Activated B cell treated with CpG ODN at 0.5 μM for 24 hours (primary cell): Measurements from ENCODE around the gene AMHR2. TPM values are rescaled to one million over a fixed set of nuclear protein-coding genes. Genes with fewer than 3 reads are reported as not detected.
"Not testable (repeated sequence)": the region's sequence is repeated elsewhere in the genome, so short reads cannot be mapped to it uniquely, and the experiment has no call there.

Experiments
- ATAC-seq: fragments of 200-7000 bp; cut with Tn5 transposase; one replicate; pipeline ENCODE4 v1.10.0; 2021; ENCODE audit warnings: low read depth, mild to moderate bottlenecking, moderate library complexity
- CTCF ChIA-PET: fragments of 350-600 bp; sonication (Branson Sonifier 250); formaldehyde crosslinking; loops from one replicate; lab custom pipeline; 2021; ENCODE audit warnings: antibody characterized with exemption; lab: Charles Lee
- POLR2A ChIA-PET: fragments of 350-600 bp; sonication (Branson Sonifier 250); formaldehyde crosslinking; loops from one replicate; lab custom pipeline; 2021; ENCODE audit warnings: antibody characterized with exemption; lab: Charles Lee
- DNase-seq: peaks from one replicate; pipeline ENCODE4 v3.0.0; 2022
- H3K27ac Mint-ChIP-seq: one replicate; pipeline ENCODE4 v1.8.0; 2020; ENCODE audit warnings: mixed read lengths
- H3K27me3 Mint-ChIP-seq: one replicate; pipeline ENCODE4 v1.8.0; 2021; ENCODE audit warnings: mixed read lengths
- H3K36me3 Mint-ChIP-seq: one replicate; pipeline ENCODE4 v1.8.0; 2021; ENCODE audit warnings: low read depth, mixed read lengths
- H3K4me1 Mint-ChIP-seq: one replicate; pipeline ENCODE4 v1.8.0; 2021; ENCODE audit warnings: mixed read lengths
- H3K4me3 Mint-ChIP-seq: one replicate; pipeline ENCODE4 v1.8.0; 2020; ENCODE audit warnings: mild to moderate bottlenecking, mixed read lengths
- H3K9me3 Mint-ChIP-seq: one replicate; pipeline ENCODE4 v1.8.0; 2020; ENCODE audit warnings: mixed read lengths
- intact Hi-C: fragments of 100-400 bp; cut with micrococcal nuclease; formaldehyde crosslinking; loops from one replicate; pipeline ENCODE4 v1.15.1; 2024
- total RNA-seq: library from RNA; stranded (reverse); gene quantifications from 2 replicates; pipeline ENCODE4 v1.2.3, GENCODE V29; 2022
- TF ChIP-seq, protein P1 (sequence below): fragments of 200-600 bp; IDR thresholded peaks from one replicate; pipeline ENCODE4 v1.8.0; 2022; ENCODE audit warnings: antibody characterized with exemption, mild to moderate bottlenecking

AMHR2 gene
- total RNA-seq: not detected in 2 replicates

DNA sequence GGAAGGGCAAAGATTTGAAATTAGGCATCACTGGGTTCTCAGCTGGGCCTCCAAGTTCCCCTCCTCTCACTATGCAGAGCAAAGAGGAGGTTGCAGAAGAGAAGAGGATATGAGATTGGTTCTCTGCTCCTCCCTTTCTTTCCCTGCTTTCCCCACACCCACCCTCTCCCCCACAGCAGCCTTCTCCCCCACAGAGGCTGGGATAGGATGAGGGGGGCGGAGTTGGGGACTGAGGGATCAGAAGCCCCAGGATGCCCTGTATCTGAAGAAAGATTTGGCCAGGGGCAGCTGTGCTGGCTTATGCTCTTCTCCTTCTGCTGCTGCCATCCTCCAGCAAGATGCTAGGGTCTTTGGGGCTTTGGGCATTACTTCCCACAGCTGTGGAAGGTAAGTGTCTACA, at the start of gene AMHR2:
Gene AMHR2, plus strand, starts transcription at position 259 of the 400 bp plus-strand sequence. Its CDS starts 80 bp downstream, at position 339.
- Mint-ChIP-seq H3K9me3 (no peaks in the 10 kb centered on the region), H3K27me3 (no peaks in the 10 kb centered on the region), H3K36me3 (no peaks in the 10 kb centered on the region), H3K27ac (no peak within 1 kb of the TSS), H3K4me1 (peaks cover 21% of the 10 kb centered on the region), H3K4me3 (no peak within 1 kb of the TSS)
- TF ChIP-seq, protein P1, sequence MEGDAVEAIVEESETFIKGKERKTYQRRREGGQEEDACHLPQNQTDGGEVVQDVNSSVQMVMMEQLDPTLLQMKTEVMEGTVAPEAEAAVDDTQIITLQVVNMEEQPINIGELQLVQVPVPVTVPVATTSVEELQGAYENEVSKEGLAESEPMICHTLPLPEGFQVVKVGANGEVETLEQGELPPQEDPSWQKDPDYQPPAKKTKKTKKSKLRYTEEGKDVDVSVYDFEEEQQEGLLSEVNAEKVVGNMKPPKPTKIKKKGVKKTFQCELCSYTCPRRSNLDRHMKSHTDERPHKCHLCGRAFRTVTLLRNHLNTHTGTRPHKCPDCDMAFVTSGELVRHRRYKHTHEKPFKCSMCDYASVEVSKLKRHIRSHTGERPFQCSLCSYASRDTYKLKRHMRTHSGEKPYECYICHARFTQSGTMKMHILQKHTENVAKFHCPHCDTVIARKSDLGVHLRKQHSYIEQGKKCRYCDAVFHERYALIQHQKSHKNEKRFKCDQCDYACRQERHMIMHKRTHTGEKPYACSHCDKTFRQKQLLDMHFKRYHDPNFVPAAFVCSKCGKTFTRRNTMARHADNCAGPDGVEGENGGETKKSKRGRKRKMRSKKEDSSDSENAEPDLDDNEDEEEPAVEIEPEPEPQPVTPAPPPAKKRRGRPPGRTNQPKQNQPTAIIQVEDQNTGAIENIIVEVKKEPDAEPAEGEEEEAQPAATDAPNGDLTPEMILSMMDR: no peak
- ATAC-seq: no peak
- intact Hi-C loops: no loop called here
- CTCF ChIA-PET: interaction anchor here (0.9 to 5.6 kb wide), 5 partner anchors 54 to 102 kb away, joined by 3 to 118 read pairs (median 6); partner anchors contain the start of gene AAAS
- POLR2A ChIA-PET: interaction anchor here (1.8 kb wide), 1 partner anchor 72 kb away, joined by 8 read pairs; no protein-coding TSS in a partner anchor
- DNase-seq: no peak

GRCh38 chr12:53374277-53374676, 49.4 kb upstream of the AMHR2 start:
- DNase-seq, H3K36me3 Mint-ChIP-seq, ATAC-seq, H3K4me3 Mint-ChIP-seq, CTCF ChIA-PET, H3K27me3 Mint-ChIP-seq, POLR2A ChIA-PET, H3K27ac Mint-ChIP-seq, intact Hi-C loops, H3K9me3 Mint-ChIP-seq: not testable (repeated sequence)
- H3K4me1 Mint-ChIP-seq: peaks cover 25% of the 10 kb centered on the region

GRCh38 chr12:53376747-53377146, 46.9 kb upstream of the AMHR2 start:
- Mint-ChIP-seq H3K9me3 (no peaks in the 10 kb centered on the region), H3K36me3 (peaks cover 7% of the 10 kb centered on the region), H3K27me3 (no peaks in the 10 kb centered on the region), H3K27ac (no peak overlapping the region), H3K4me3 (no peak overlapping the region), H3K4me1 (peaks cover 24% of the 10 kb centered on the region)
- intact Hi-C loops: no loop called here
- ATAC-seq (no peak), DNase-seq (no peak)
- TF ChIP-seq, protein P1: no peak
- CTCF ChIA-PET: no interaction called here
- POLR2A ChIA-PET: no interaction called here

DNA sequence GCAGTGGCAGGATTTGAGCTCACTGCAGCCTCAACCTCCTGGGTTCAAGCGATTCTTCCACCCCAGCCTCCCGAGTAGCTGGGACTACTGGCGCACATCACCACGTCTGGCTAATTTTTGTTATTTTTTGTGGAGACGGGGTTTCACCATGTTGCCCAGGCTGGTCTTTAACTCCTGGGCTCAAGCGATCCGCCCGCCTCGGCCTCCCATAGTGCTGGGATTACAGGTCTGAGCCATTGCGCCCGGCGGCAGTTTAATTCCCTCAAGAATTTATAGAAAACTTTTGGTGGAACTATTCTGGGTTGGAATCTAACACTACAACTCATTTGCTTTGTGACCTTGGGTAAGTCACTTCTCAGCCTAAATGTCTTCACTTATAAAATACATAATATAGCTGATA, 45.4 kb upstream of the AMHR2 start:
- intact Hi-C loops: no loop called here

DNA sequence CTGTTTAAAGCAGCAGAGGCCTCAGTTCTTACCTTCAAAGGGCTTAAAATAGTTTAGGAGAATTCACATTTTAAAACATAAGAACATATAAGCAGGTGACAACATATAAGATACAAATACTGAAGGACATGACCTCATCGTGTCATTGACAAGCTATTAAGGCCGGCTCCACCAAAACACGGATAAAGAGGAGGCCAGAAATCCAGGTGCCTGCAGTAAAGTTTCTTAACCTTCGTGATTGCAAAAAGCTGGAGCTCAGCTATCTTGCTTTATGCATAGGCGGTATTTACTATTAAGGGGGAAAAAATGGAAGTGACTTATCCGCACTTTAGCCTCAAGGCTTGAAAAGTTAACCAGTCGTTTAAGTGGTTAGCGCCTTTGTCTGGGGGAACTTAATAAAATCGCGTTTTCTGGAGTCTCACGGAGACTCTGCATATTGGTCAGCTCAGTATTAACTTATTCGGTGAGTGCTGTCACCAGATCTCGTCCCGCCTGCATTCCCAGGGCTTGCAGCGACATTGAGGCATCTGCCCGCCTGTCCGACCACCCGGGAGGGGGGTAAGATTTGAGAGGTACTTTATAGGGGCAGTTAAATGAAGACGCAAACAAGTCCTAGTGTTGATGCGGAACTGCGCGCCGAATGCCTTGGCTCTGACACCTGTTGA, 44.8 kb upstream of the AMHR2 start:
- intact Hi-C loops: loop anchor here (1.0 kb wide), 5 partner anchors 55 to 247 kb away; partner anchors contain the start of genes ATF7, CSAD, PRR13 and TARBP2
- no peak for DNase-seq
- no peak for ATAC-seq
- H3K27ac Mint-ChIP-seq: no peak overlapping the region
- H3K4me3 Mint-ChIP-seq: no peak overlapping the region
- TF ChIP-seq, protein P1: no peak
- H3K27me3 Mint-ChIP-seq: no peaks in the 10 kb centered on the region
- H3K36me3 Mint-ChIP-seq: peaks cover 28% of the 10 kb centered on the region
- CTCF ChIA-PET: interaction anchor here (0.8 to 3.0 kb wide), 9 partner anchors 12 to 130 kb away, joined by 3 to 18 read pairs (median 5); partner anchors contain the start of gene AAAS
- POLR2A ChIA-PET: interaction anchor here (0.6 to 6.2 kb wide), 29 partner anchors 9 to 1327 kb away, joined by 3 to 45 read pairs (median 6); partner anchors contain the start of genes AAAS, ATP5MC2, CBX5 and CSAD
- H3K4me1 Mint-ChIP-seq: peaks cover 35% of the 10 kb centered on the region
- no peaks in the 10 kb centered on the region for H3K9me3 Mint-ChIP-seq

More for the DNA sequence above, 45.4 kb upstream of the AMHR2 start:
- Mint-ChIP-seq H3K9me3 (no peaks in the 10 kb centered on the region), H3K36me3 (peaks cover 22% of the 10 kb centered on the region), H3K4me1 (peaks cover 30% of the 10 kb centered on the region), H3K27me3 (no peaks in the 10 kb centered on the region), H3K27ac (no peak overlapping the region), H3K4me3 (no peak overlapping the region)
- no peak for ATAC-seq
- TF ChIP-seq, protein P1: no peak
- POLR2A ChIA-PET: interaction anchor here (1.0 to 6.2 kb wide), 8 partner anchors 12 to 122 kb away, joined by 3 to 45 read pairs (median 16); partner anchors contain the start of genes MAP3K12, PRR13 and TARBP2
- no peak for DNase-seq
- CTCF ChIA-PET: interaction anchor here (0.9 to 3.0 kb wide), 2 partner anchors 12 to 44 kb away, joined by 3 to 18 read pairs; no protein-coding TSS in a partner anchor
